ENCODE data around the gene CTTNBP2.

CTTNBP2 gene

GRCh38 chr7:117824592-117824991 is 48.6 kb downstream of the CTTNBP2 start:
- DNase-seq: no peak

DNA sequence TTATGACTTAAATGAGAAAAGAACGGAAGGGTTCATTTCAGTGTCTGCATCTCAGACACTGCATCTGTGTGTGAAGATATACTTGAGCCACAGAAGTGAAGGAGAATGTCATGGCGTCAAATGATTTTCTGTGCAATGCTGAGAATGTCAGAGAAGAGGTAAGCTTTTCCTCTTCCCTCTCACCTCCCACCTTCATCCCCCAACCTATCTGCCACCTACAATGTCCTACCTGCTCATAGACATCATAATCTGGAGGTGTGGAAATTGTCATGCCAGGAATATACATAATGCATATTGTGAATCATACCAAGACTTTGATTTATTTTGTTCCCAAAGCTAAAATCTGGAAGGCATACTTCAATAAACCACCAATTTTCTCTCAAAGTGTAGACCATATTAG is 53.7 kb downstream of the CTTNBP2 start:
- no peak for DNase-seq

DNA sequence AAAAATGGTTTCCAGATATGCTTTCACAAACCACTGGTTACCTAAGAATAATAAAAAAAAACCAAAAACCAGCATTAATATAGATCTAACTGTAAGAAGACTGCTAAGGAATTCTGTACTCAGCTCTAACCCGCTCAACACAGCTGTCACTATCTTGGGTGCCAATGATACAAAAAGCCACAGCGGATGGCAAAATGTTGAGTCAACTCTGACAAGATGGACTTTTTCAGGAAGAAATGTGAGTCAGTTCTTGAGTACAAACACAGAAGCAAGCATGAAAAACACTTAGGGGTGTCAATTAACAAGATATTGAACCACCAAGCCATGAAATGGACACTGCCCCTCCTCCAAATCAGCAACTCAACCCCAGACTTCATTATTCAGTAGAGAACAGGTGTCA is 55.0 kb downstream of the CTTNBP2 start:
- no peak for DNase-seq

GRCh38 chr7:117816727-117817126 is 56.5 kb downstream of the CTTNBP2 start:
- no peak for DNase-seq

DNA sequence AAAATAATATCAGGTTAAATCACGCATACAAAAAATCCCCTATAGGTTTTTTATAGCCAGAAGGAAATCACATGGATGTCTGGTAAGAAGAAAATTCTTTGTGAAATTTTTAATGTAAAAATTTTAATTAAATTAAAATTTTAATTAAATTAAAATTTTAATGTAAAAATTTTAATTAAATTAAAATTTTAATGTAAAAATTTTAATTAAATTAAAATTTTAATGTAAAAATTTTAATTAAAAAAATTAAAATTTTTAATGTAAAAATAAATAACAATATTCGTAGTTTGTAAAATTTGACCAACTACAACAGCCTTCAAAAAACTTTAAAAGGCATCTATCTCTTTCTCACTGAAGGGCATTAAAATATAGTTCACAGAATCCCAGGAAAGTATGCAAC is 61.5 kb downstream of the CTTNBP2 start:
- no peak for DNase-seq

- DNase-seq: no peak
These were observed 62.4 kb downstream of the CTTNBP2 start for GRCh38 chr7:117810642-117811512.

- no peak for DNase-seq
These were observed 63.3 kb downstream of the CTTNBP2 start for GRCh38 chr7:117809958-117810357.

DNA sequence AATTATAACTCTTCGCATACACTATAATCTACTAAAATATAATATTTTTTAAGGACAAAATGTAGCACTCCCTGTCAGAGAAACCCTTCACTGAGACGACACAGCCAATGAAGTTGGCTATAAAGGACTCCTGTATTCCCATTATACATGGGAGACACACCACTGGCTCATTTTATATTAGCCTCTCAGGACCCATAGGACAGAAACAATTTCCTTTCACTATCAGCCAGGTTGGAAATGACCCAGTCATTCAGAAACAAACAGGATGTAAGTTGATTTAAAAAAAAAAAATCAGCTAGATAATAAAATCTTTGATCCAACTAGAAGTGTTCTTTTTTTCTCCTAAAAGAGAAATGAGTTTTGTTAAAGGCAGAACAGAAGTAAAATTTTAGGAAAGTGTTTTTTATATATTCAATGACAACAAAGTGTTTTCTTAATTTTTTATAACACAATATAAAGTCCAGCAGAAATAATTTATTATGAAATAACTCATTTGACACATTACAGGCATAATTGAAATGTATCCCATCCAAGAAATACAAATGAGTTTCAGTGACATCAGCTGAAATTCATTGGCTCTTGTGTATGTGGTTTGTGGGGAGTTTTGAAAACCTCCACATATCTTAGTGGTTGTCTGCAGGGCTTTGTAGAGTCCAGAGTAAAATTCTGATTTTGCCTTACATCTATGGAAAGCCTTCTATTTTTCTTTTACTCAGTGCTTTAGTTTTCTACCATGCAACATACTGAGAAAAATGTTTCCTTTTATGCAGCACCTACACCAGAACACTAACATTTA is 64.1 kb downstream of the CTTNBP2 start:
- DNase-seq: no peak

DNA sequence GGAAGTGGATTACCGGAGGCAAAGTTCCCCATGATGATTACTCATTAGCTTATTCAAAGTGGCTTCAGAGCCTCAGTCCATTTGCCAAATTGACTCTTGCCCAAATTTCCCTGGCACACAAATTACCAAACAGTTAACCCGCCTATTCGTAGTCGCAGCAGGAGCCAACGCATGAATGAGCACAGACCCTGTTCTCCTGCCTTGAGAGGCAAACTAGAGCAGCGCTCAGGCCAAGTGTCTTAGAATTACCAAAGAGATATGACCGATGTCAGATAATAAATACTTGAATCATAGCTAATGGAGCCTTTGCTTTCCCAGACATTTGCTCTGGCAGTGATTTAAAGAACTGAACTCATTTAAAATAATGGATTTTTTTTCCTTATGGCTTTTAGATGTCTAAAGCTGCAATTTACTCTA is 64.9 kb downstream of the CTTNBP2 start:
- no peak for DNase-seq

- no peak for DNase-seq
These were observed 65.6 kb downstream of the CTTNBP2 start for GRCh38 chr7:117807676-117808075.

DNA sequence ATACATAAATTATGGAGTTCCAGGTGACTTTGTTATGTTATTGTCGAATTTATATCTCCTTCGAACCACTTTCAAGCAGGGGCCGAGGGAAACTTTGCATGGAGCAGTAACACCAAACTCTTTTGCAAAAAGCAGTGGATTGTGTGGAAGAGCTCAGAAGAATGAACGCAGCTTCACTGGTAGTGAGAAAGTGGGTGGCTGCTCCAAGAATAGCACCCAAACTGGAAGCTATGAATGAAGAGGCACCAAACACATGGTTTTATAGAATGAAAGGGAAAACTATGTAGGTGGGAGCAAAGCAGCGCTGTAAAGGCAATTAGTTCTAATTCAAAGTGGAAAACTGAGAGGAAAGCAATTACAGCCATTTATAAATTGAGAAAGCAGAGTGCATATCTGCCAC is 67.2 kb downstream of the CTTNBP2 start:
- no peak for DNase-seq

DNA sequence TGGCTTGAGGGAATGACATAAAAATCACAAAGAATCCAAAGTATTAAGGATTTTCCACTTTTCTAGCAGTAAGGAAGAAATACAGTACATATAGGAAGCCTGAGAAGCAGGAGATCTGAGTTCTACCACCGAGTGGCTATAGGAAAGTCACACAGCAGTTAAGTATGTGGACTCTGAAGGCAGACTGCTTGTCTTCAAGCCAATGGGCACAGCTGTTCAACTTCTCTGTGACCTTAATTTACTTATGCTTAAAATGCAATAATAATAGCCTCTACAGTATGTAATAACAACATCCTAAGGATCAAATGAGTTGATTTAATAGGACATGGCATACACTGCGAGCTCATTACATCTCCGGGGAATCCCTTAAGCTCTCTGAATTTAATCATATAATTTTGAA is 68.0 kb downstream of the CTTNBP2 start:
- no peak for DNase-seq

DNA sequence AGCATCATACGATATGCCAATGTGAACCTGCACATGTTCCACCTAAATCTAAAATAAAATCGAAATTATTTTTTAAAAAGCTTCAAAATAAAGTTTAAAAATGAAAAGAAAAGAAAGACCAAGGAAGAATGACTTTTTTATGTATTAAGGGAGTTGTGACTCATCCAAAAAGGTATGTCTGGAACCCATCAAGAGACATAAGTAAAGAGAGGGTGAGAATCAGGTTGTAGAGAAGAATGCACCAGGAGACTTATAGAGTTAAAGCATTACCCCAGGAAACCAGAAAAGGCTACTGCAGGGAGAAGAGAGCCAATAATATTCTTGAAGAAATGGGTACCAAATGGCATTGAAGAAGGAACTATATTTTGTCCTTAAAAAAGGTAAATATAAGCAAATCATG is 69.8 kb downstream of the CTTNBP2 start:
- DNase-seq: no peak

DNA sequence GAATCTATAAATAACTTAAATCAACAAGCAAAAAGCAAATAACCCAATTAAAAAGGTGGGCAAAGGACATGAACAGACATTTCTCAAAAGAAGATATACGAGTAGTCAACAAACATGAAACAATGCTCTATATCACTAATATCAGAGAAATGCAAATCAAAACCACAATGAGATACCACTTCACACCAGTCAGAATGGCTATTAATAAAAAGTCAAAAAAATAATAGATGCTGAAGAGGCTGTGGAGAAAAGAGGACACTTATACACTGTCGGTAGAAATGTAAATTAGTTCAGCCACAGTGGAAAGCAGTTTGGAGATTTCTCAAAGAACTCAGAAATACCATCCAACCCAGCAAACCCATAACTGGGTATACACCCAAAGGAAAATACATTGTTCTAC is 70.6 kb downstream of the CTTNBP2 start:
- no peak for DNase-seq

DNA sequence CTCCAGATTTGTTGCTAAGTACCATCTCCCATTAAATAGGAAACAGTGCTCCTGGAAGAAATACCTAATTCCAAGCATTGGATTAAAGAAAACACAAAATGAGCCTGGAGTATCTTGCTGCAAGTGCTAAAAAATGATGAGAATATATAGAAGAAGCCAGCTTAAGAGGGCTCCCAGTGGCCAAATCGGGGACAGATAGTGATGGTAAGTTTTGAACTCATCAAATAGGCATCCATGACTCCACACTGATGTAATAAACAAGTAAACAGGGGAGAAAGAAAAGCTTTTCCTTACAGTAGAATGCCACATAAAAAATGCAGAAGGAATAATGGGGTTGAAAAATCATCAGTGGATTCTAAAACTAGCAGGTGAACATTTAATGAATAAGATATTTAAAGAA is 72.4 kb downstream of the CTTNBP2 start:
- no peak for DNase-seq

DNA sequence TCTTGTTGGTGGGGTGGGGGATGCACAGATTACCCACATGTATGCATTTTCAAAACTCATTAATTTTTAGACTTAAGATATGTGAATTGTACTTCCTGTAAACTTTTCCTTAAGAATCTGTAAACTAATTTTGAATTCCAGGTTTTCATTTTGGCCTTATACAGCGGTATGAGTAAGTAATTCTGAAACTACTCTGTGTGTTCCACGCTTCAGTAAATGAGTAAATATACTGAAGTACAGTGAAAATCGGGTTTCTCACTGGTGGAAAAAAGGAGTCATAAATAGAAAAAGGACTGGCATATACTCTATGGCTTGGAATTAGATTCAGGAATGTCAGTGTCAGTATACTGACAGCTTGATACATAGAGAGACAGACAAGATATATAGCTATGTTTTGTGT is 72.8 kb downstream of the CTTNBP2 start:
- no peak for DNase-seq

DNA sequence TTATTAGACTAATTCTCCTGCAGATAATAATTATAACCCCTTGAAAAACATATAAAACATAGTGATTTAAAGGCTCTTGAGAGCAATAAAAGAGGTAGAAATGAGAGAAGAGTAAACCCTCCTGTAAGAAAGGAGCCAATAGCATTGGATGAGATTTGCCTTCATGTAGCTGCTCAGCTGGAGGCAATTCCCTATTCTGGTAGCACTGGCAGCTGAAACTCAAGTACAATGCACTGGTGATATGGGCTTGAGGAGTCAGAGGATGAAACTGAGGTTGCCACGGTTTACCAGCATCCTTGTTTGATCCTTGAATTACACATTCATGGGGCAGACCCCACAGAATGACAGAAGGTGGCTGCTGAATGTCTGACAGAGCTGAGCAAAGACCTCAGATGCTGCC is 76.4 kb downstream of the CTTNBP2 start:
- no peak for DNase-seq

DNA sequence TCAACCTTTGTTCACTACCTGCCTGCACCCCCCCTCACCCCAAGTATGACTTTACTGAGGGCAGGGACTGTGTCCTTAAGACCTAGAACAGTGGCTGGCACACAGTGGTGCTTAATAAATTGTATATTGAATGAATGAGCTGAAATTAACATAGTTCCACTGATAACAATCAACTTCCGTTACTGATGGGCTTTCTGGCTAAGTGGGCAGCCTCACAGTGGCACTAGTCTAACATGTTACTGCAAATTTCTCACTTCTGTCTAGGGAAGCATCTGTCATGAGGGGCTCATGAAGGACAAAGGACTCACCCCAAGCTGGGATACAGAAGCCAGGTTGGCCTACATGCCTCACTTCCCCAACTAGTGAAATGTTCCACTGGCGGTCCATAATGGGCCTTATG is 79.3 kb downstream of the CTTNBP2 start:
- no peak for DNase-seq

DNA sequence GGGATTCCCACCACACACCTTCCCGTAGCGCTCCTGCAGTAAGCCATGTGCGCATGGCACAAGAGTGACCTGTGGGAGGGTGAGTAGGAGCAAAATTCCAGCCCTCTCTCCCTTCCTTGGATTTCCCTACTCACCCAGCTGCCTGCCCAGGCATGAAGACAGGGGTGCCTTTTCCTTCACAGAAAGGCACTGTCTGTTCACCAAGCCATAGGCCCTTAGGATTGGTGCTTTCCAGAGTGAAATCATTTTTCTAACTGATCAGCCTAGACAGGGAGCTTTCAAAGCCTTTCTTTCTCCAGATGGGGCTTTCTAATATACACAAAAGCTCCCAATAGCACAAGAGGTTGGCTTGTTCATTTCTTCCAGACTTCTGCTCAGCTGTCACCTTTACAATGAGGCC is 79.7 kb downstream of the CTTNBP2 start:
- DNase-seq: no peak

DNA sequence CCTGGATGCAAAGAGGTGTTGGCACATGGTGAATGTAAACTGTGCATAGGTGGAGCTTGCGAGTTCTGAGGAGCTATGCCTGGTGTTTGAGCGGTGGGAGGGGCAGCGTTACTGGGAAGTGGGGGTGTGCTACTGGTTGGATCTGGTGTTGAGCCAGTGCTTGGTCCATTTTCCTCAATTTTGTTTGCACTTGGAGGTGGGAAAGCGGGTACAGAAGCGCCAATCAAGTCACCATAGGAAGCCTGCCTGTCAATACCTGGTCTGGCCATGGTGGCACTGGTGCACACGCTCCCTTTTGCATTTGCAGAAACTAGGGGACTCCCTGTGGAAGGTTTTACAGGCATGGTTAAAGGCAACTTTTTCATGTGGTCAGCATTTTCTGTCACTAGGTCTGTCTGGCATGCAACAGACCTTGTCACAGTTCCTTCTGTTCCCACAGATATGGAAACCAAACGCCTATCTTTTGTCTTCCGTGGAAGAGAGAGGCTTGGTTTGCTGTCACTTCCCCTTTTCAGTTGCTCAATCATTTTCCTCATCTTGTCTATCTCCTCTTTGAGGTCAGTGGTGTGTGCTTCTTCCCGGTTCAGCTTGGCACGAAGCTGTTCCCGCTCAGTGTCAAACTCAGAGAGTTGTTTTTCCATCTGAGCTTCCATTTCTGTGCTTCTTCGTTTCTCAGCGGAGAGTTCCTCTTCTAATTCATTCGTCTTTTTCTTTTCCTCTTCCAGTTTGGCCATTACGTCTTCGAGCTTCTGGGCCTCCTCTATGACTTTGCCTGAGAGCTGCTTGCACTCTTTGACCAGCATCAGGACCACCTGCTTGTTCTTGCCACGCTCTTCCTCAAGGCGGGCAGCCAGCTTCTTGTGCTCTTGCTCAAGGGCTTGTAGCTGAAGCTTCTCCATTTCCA is 81.1 kb downstream of the CTTNBP2 start:
- DNase-seq: no peak

DNA sequence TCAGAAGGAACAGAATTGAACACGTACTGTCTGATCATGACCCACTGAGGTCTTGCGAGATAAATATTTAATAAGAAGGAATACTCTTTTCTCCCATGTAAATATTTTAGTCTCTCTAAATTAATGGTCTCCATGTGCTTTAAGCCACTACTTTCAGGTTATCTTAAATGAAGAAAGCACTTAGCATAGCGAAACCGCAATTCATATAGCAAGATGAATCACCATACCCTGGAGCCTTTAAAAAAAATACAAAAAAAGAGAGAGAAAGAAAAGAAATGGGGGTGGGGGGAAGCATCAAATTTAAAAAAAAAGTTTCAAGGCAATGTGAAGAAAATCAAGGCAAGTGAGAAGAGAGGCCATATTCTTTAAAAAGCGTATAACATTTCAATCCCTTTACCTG is 82.5 kb downstream of the CTTNBP2 start:
- no peak for DNase-seq

GRCh38 chr7:117790251-117790650 is 83.0 kb downstream of the CTTNBP2 start:
- DNase-seq: no peak

GRCh38 chr7:117785431-117785830 is 87.8 kb downstream of the CTTNBP2 start:
- no peak for DNase-seq

Data from activated CD8-positive, alpha-beta memory T cell treated with anti-CD3 and anti-CD28 coated beads, Interleukin-2, amount 50 U/mL, for 48 hours (primary cell).